GM21367 (cell line): ENCODE data around the gene DDIT4.
"Not testable (repeated sequence)": the region's sequence is repeated elsewhere in the genome, so short reads cannot be mapped to it uniquely, and the experiment has no call there.

Source experiments
- ATAC-seq: cut with Tn5 transposase; IDR thresholded peaks from one replicate; pipeline ENCODE4 v1.9.1; 2021; ENCODE audit not compliant: unreplicated experiment

DDIT4 gene

DNA sequence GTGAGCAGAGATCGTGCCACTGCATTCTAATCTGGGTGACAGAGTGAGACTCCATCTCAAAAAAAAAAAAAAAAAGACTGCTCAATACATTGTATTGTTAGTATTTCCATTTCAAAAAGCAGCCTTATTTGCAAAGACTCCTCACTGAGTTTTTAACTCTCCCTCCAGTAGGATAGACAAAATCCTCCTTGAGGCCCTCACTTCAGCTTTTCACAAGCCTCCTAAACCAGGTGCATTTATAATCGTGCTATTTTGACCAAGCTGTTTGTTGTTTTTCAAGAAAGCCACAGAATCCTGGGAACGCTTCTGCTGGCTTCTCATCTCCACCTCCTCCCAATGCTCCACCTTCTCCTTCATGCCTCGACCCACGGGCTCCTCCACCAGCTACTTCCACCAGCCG lies 6.3 kb upstream of the DDIT4 start:
- no peak for ATAC-seq

- ATAC-seq = no peak
These were observed 5.8 kb upstream of the DDIT4 start for GRCh38 chr10:72267819-72268399.

- ATAC-seq = not testable (repeated sequence)
These were observed 5.1 kb upstream of the DDIT4 start for GRCh38 chr10:72268475-72269200.

GRCh38 chr10:72270607-72271281 lies 3.0 kb upstream of the DDIT4 start:
- no peak for ATAC-seq

- ATAC-seq = no peak
These were observed 875 bp upstream of the DDIT4 start for GRCh38 chr10:72272689-72273409.

DNA sequence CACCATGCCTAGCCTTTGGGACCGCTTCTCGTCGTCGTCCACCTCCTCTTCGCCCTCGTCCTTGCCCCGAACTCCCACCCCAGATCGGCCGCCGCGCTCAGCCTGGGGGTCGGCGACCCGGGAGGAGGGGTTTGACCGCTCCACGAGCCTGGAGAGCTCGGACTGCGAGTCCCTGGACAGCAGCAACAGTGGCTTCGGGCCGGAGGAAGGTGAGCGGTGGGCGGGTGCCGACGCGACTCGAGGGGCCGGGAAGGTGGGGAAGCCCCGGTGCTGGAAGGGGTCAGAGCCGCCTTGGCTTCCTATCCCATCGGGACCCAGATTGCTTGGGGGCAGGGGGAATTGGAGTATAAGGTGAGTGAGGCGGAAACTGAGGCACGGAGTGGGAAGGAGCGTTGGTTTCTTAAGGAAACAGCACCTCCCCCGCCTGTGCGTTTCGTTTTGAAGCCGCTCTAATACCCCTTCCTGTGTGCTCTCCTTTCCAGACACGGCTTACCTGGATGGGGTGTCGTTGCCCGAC lies 547 bp downstream of the DDIT4 start:
- ATAC-seq = no peak

- ATAC-seq = no peak
These were observed 1.1 kb downstream of the DDIT4 start for GRCh38 chr10:72274730-72275350.

- ATAC-seq = no peak
These were observed 1.8 kb downstream of the DDIT4 start for GRCh38 chr10:72275351-72276012.

DNA sequence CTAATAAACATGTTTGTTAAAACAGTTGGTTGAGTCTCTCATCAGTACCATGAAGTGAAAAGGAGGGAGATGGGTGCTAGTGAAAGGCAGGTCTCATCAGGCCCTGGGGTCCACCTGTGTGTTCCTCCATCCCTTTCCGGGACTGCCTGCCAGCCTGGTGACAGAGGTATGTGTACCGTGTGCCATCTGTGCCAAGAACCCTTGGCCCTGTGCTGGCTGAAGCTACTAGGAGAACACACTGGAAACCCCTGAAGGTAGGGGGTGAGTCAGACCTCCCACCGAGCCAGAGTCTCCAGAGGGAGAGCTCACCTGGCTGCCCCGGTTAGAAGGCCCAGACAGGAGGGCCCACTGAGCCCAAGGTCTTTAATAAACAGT lies 2.3 kb downstream of the DDIT4 start:
- ATAC-seq = no peak

GRCh38 chr10:72276421-72277339 lies 3.0 kb downstream of the DDIT4 start:
- ATAC-seq = no peak

DNA sequence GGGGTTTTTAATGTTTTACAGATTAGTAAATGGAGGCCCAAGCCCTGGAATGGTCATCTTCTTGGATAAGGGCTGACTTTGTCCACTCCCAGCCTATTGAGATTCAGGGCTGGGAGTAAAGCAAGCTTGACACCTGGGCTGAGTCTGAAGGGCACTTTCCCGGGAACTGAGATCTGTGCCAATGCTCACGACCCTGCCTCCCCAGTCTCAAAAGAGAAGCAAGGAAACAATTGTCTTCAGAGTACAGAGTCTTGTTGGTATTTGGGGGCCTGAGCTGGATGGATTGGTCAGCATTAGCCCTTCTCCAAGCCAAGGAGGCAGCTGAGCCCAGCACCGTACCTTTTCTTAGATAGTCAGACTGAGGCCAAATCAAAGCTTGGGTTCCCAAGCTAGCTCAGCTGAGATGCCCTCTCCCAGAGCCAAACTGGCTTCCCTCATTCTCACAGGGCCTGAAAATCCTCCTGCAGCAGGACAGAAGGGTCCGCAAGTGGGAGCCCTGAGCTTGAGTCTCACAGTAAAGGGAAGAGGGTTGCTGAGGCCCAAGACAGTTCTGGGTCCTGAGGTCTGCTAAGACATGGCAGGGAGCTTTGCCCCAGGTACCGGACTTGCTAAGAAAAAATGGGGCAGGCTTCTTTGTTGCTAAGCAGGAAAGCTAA lies 3.7 kb downstream of the DDIT4 start:
- ATAC-seq = no peak

DNA sequence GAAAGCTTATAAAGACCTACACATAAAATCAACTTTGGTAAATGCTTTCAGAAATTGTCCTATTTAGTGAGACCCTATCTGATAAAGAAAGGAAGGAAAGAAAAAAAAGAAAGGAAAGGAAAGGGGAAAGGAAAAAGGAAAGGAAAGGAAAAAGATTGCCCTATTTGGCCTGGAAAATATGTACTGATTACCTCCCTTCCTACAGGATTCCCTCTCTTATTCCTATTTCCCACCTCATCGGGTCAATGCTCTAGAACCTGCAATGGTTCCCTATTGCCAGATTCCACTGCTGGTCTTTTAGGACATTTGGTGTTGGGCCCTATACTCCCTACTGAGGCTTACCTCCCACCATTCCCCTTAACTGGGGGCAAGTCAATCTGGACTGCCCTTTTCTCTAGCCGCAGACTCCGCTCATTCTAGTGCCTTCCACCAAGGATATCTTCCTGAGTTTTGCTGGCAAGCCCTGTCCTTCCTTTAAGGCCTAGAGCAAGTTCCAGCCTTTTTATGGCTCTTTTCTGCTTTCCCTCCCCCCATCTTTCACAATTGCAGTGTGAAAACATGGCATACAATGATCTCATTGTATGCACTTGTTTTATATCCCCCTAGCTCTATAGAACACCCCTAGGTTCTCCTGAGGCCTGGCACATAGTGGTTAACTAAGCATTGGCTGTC lies 4.4 kb downstream of the DDIT4 start:
- no peak for ATAC-seq

GRCh38 chr10:72278668-72279393 lies 5.1 kb downstream of the DDIT4 start:
- ATAC-seq = no peak

GRCh38 chr10:72279587-72279986 lies 5.9 kb downstream of the DDIT4 start:
- not testable (repeated sequence) for ATAC-seq

- ATAC-seq = no peak
These were observed 9.4 kb downstream of the DDIT4 start for GRCh38 chr10:72283131-72283530.

DNA sequence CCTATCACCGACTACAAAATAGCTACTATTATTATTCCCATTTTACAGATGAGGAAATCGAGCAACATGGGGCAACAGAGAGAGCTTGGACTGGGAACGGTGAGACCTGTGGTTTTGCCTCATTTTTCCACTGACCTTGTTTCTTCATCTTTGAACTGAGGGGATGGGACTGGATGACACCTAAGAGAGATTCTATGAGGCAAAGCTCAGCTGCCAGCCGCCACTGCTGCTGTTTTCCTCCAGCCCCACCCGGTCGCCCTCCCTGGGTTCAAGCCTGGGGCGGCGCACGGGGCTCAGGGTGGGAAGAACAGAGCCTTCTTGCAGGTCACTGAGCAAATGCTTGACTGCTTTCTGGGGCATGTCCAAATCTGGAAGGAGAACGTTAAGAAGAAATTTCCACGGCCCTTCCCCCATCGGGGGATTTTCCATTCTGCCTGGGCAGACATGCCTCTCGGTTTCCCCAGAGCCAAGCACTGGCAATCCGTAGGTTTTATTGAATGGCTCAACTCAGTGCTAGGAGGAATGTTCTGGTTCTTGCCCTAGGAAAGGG lies 12.3 kb downstream of the DDIT4 start:
- ATAC-seq = no peak

GRCh38 chr10:72291019-72291532 lies 17.4 kb downstream of the DDIT4 start:
- no peak for ATAC-seq
